Glutamatergic neuron (in vitro differentiated cells): ENCODE measurements around the gene TBL1XR1. TPM values are rescaled to one million over a fixed set of nuclear protein-coding genes. Genes with fewer than 3 reads are reported as not detected.
"Not testable (repeated sequence)": the region's sequence is repeated elsewhere in the genome, so short reads cannot be mapped to it uniquely, and the experiment has no call there.

ENCODE experiments used
- DNase-seq: peaks from one replicate; pipeline ENCODE4 v3.0.0; 2022
- H3K27ac Mint-ChIP-seq: one replicate; pipeline ENCODE4 v1.8.0; 2020; ENCODE audit warnings: mild to moderate bottlenecking, mixed read lengths, inconsistent platforms; ENCODE audit not compliant: unreplicated experiment
- H3K27me3 Mint-ChIP-seq: one replicate; pipeline ENCODE4 v1.8.0; 2020; ENCODE audit warnings: mild to moderate bottlenecking, moderate library complexity, mixed read lengths, inconsistent platforms; ENCODE audit not compliant: unreplicated experiment
- H3K36me3 Mint-ChIP-seq: one replicate; pipeline ENCODE4 v1.8.0; 2020; ENCODE audit warnings: mild to moderate bottlenecking, mixed read lengths, inconsistent platforms; ENCODE audit not compliant: unreplicated experiment
- H3K4me1 Mint-ChIP-seq: one replicate; pipeline ENCODE4 v1.8.0; 2020; ENCODE audit warnings: mild to moderate bottlenecking, low read depth, mixed read lengths, inconsistent platforms; ENCODE audit not compliant: unreplicated experiment
- H3K4me3 Mint-ChIP-seq: one replicate; pipeline ENCODE4 v1.8.0; 2020; ENCODE audit warnings: mild to moderate bottlenecking, mixed read lengths, inconsistent platforms; ENCODE audit not compliant: unreplicated experiment
- H3K9me3 Mint-ChIP-seq: one replicate; pipeline ENCODE4 v1.8.0; 2020; ENCODE audit warnings: mild to moderate bottlenecking, moderate library complexity, mixed read lengths, inconsistent platforms; ENCODE audit not compliant: unreplicated experiment
- total RNA-seq: library from RNA; stranded (reverse); fragmentation: NEBNext Ultra II Directional; extraction: Animal tissue kit (Norgen Biotek cat#: 25700); gene quantifications from one replicate; pipeline ENCODE4 v1.2.1, GENCODE V29; 2021; ENCODE audit not compliant: unreplicated experiment
- TF ChIP-seq, protein P1 (sequence below): fragments of 200-600 bp; sonication (generic); IDR thresholded peaks from one replicate; pipeline ENCODE4 v1.5.0; 2021; ENCODE audit not compliant: partially characterized antibody, unreplicated experiment

TBL1XR1 gene
- total RNA-seq, 1 donor from 2014 or later: 101 TPM

GRCh38 chr3:177168431-177168830 is 28.9 kb downstream of the TBL1XR1 start:
- no peaks in the 10 kb centered on the region for H3K36me3 Mint-ChIP-seq
- TF ChIP-seq, protein P1, sequence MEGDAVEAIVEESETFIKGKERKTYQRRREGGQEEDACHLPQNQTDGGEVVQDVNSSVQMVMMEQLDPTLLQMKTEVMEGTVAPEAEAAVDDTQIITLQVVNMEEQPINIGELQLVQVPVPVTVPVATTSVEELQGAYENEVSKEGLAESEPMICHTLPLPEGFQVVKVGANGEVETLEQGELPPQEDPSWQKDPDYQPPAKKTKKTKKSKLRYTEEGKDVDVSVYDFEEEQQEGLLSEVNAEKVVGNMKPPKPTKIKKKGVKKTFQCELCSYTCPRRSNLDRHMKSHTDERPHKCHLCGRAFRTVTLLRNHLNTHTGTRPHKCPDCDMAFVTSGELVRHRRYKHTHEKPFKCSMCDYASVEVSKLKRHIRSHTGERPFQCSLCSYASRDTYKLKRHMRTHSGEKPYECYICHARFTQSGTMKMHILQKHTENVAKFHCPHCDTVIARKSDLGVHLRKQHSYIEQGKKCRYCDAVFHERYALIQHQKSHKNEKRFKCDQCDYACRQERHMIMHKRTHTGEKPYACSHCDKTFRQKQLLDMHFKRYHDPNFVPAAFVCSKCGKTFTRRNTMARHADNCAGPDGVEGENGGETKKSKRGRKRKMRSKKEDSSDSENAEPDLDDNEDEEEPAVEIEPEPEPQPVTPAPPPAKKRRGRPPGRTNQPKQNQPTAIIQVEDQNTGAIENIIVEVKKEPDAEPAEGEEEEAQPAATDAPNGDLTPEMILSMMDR: no peak
- H3K4me3 Mint-ChIP-seq: no peak overlapping the region
- peaks cover 12% of the 10 kb centered on the region for H3K4me1 Mint-ChIP-seq
- no peaks in the 10 kb centered on the region for H3K9me3 Mint-ChIP-seq
- H3K27ac Mint-ChIP-seq: no peak overlapping the region
- no peak for DNase-seq
- peaks cover 2% of the 10 kb centered on the region for H3K27me3 Mint-ChIP-seq

- H3K4me3 Mint-ChIP-seq: no peak overlapping the region
- peaks cover 1% of the 10 kb centered on the region for H3K27me3 Mint-ChIP-seq
- H3K9me3 Mint-ChIP-seq: no peaks in the 10 kb centered on the region
- H3K27ac Mint-ChIP-seq: no peak overlapping the region
- peaks cover 4% of the 10 kb centered on the region for H3K4me1 Mint-ChIP-seq
- no peak for DNase-seq
- H3K36me3 Mint-ChIP-seq: no peaks in the 10 kb centered on the region
- TF ChIP-seq, protein P1: no peak
Measured at GRCh38 chr3:177162742-177163141, 34.5 kb downstream of the TBL1XR1 start.

DNA sequence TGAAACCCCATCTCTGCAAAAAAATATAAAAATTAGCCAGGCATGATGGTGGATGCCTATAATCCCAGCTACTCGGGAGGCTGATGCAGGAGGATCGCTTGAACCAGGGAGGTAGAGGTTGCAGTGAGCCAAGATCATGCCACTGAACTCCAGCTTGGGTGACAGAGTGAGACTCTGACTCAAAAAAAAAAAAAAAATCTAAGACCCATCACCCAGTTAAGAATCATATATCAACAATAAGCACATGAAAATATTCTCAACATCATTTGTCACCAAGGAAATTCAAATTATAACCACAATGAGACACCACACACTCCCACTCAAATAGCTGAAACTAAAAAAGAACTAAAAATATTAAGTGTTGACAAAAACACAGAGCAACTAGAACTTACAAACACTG is 35.7 kb downstream of the TBL1XR1 start:
- DNase-seq, H3K27me3 Mint-ChIP-seq, H3K4me3 Mint-ChIP-seq, H3K36me3 Mint-ChIP-seq, H3K4me1 Mint-ChIP-seq, H3K9me3 Mint-ChIP-seq, H3K27ac Mint-ChIP-seq: not testable (repeated sequence)

GRCh38 chr3:177158461-177158860 is 38.8 kb downstream of the TBL1XR1 start:
- no peaks in the 10 kb centered on the region for H3K9me3 Mint-ChIP-seq
- DNase-seq: no peak
- H3K36me3 Mint-ChIP-seq: no peaks in the 10 kb centered on the region
- TF ChIP-seq, protein P1: no peak
- no peak overlapping the region for H3K27ac Mint-ChIP-seq
- H3K4me1 Mint-ChIP-seq: peaks cover 9% of the 10 kb centered on the region
- H3K4me3 Mint-ChIP-seq: no peak overlapping the region
- H3K27me3 Mint-ChIP-seq: peaks cover 3% of the 10 kb centered on the region

DNA sequence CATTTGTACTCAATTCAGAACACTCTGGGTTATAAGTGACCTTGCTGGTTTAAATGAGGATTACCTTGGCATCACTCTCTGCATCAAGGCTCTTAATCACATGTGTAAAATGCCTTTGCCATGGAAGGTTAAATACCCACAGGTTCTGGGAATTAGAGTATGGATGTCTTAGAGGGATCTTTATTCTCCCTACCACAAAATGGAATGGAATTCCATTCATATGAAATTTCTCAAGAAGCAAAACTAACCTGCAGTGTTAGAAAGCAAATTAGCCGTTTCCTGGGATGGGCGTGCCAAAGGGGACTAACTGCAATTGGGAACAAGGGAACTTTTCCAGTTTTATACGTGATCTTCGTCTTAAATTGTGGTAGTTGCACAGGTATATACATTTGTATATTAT is 39.8 kb downstream of the TBL1XR1 start:
- no peaks in the 10 kb centered on the region for H3K36me3 Mint-ChIP-seq
- no peaks in the 10 kb centered on the region for H3K9me3 Mint-ChIP-seq
- H3K4me1 Mint-ChIP-seq: peaks cover 8% of the 10 kb centered on the region
- H3K27me3 Mint-ChIP-seq: peaks cover 3% of the 10 kb centered on the region
- no peak overlapping the region for H3K4me3 Mint-ChIP-seq
- H3K27ac Mint-ChIP-seq: no peak overlapping the region
- no peak for DNase-seq
- TF ChIP-seq, protein P1: no peak

GRCh38 chr3:177154733-177155132 is 42.5 kb downstream of the TBL1XR1 start:
- Mint-ChIP-seq H3K4me1 (peaks cover 17% of the 10 kb centered on the region), H3K9me3 (peaks cover 1% of the 10 kb centered on the region), H3K27me3 (peaks cover 2% of the 10 kb centered on the region), H3K36me3 (no peaks in the 10 kb centered on the region), H3K27ac (no peak overlapping the region), H3K4me3 (no peak overlapping the region)
- no peak for DNase-seq
- TF ChIP-seq, protein P1: no peak
